B cell (primary cell): Measurements from ENCODE around the gene PPP1R26. TPM values are rescaled to one million over a fixed set of nuclear protein-coding genes. Genes with fewer than 3 reads are reported as not detected.

ENCODE experiments used
- ATAC-seq: fragments of 200-7000 bp; cut with Tn5 transposase; one replicate; pipeline ENCODE4 v1.10.0; 2021; ENCODE audit warnings: low read depth, mild to moderate bottlenecking, moderate number of reproducible peaks, moderate library complexity
- CTCF ChIA-PET: fragments of 350-600 bp; sonication (Branson Sonifier 250); formaldehyde crosslinking; loops from one replicate; lab custom pipeline; 2021; ENCODE audit warnings: antibody characterized with exemption, inconsistent platforms; lab: Charles Lee
- POLR2A ChIA-PET: fragments of 350-600 bp; sonication (Branson Sonifier 250); formaldehyde crosslinking; loops from one replicate; lab custom pipeline; 2021; ENCODE audit warnings: antibody characterized with exemption; lab: Charles Lee
- DNase-seq: peaks from one replicate; pipeline ENCODE4 v3.0.0; 2013
- H2AFZ ChIP-seq: 2 replicates; pipeline ENCODE4 v1.6.1; 2012; ENCODE audit warnings: mild to moderate bottlenecking, low read depth, low read length; ENCODE audit not compliant: insufficient read depth, poor library complexity, severe bottlenecking
- H3K27ac ChIP-seq, 2 donors: 1 replicate in 1 of 2; 2 replicates in 1 of 2; pipeline ENCODE4 v1.5.1; 2012 to 2013; ENCODE audit warnings: low read length in 2 of 2, mild to moderate bottlenecking in 2 of 2, moderate library complexity in 1 of 2
- H3K27me3 ChIP-seq, 4 experiments: fragments of 200-600 bp in 1 of 4; sonication (generic) in 1 of 4; replicated peaks in 1 of 4; 1 replicate in 2 of 4; 2 replicates in 2 of 4; pipeline versions ENCODE4 v1.6.1 to v1.7.0; 2013 to 2016; ENCODE audit warnings: low read length in 3 of 4, mild to moderate bottlenecking in 2 of 4, mixed read lengths in 1 of 4, moderate library complexity in 1 of 4; ENCODE audit not compliant: insufficient read depth in 4 of 4, control insufficient read depth in 3 of 4; ENCODE audit errors: control extremely low read depth in 1 of 4
- H3K36me3 ChIP-seq, 2 experiments: replicated peaks in 1 of 2; 1 replicate in 1 of 2; 2 replicates in 1 of 2; pipeline versions ENCODE4 v1.6.1 to v1.7.1; 2013; ENCODE audit warnings: low read length in 1 of 2; ENCODE audit not compliant: insufficient read depth in 2 of 2, control insufficient read depth in 1 of 2; ENCODE audit errors: control extremely low read depth in 1 of 2, extremely low read depth in 1 of 2
- H3K4me1 ChIP-seq, 2 donors: fragments of 200-600 bp in 1 of 2; sonication (generic) in 1 of 2; 1 replicate in 1 of 2; 2 replicates in 1 of 2; pipeline versions ENCODE4 v1.5.1 to v1.6.1; 2013 to 2017; ENCODE audit warnings: low read length in 2 of 2; ENCODE audit not compliant: control insufficient read depth in 2 of 2, insufficient read depth in 2 of 2
- H3K4me2 ChIP-seq: replicated peaks from 2 replicates; pipeline ENCODE3; 2012; ENCODE audit warnings: mild to moderate bottlenecking, low read depth, low read length; ENCODE audit not compliant: poor library complexity, severe bottlenecking
- H3K4me3 ChIP-seq, 5 experiments: fragments of 200-600 bp in 1 of 5; sonication (generic) in 1 of 5; 1 replicate in 3 of 5; 2 replicates in 2 of 5; pipeline versions ENCODE4 v1.5.1 to v1.7.0; 2011 to 2016; ENCODE audit warnings: low read length in 4 of 5, mild to moderate bottlenecking in 4 of 5, low read depth in 2 of 5, control low read depth in 1 of 5, moderate library complexity in 1 of 5; ENCODE audit not compliant: insufficient read depth in 1 of 5; ENCODE audit errors: control extremely low read depth in 1 of 5, extremely low read depth in 1 of 5
- H3K79me2 ChIP-seq: fragments of 200-600 bp; sonication (generic); one replicate; pipeline ENCODE4 v1.6.0; 2016; ENCODE audit warnings: low read length; ENCODE audit not compliant: control insufficient read depth, insufficient read depth
- H3K9ac ChIP-seq: fragments of 200-600 bp; sonication (generic); 2 replicates; pipeline ENCODE4 v1.6.1; 2017; ENCODE audit warnings: mild to moderate bottlenecking, low read length, moderate library complexity
- H3K9me3 ChIP-seq, 3 donors: one replicate each; pipeline versions ENCODE4 v1.6.1 to v1.7.1; 2013; ENCODE audit warnings: low read length in 2 of 3; ENCODE audit not compliant: control insufficient read depth in 2 of 3, insufficient read depth in 1 of 3; ENCODE audit errors: control extremely low read depth in 1 of 3
- H4K20me1 ChIP-seq: 2 replicates; pipeline ENCODE4 v1.6.0; 2012; ENCODE audit warnings: mild to moderate bottlenecking, low read length; ENCODE audit not compliant: insufficient read depth, control insufficient read depth, poor library complexity, severe bottlenecking
- H3K27ac Mint-ChIP-seq: one replicate; pipeline ENCODE4 v1.8.0; 2021; ENCODE audit warnings: mixed read lengths
- H3K27me3 Mint-ChIP-seq: one replicate; pipeline ENCODE4 v1.8.0; 2021; ENCODE audit warnings: mixed read lengths
- H3K4me1 Mint-ChIP-seq: one replicate; pipeline ENCODE4 v1.8.0; 2021; ENCODE audit warnings: mixed read lengths
- H3K4me3 Mint-ChIP-seq: one replicate; pipeline ENCODE4 v1.8.0; 2021; ENCODE audit warnings: mixed read lengths
- H3K9me3 Mint-ChIP-seq: one replicate; pipeline ENCODE4 v1.8.0; 2022; ENCODE audit warnings: mixed read lengths; ENCODE audit not compliant: insufficient read depth
- EZH2 ChIP-seq: IDR thresholded peaks from 2 replicates; pipeline ENCODE4 v1.6.1; 2012; ENCODE audit warnings: borderline replicate concordance, low read depth, mild to moderate bottlenecking, moderate library complexity, low read length; ENCODE audit not compliant: insufficient read depth, poor library complexity, severe bottlenecking
- WGBS: methylation state at CpG from one replicate; pipeline ENCODE4 v1.1.5; 2013; ENCODE audit warnings: missing lambda C conversion rate; ENCODE audit not compliant: insufficient coverage; 5-methylcytosine and 5-hydroxymethylcytosine counted together
- intact Hi-C: fragments of 100-400 bp; cut with micrococcal nuclease; formaldehyde crosslinking; loops from one replicate; pipeline ENCODE4 v1.10.0; 2022
- polyA plus RNA-seq: library from polyadenylated mRNA; depleted of rRNA; stranded (reverse); fragments of >200 nt; gene quantifications from 2 replicates; pipeline ENCODE4 v1.2.3, GENCODE V29; 2012
- total RNA-seq, 2 donors: library from RNA; stranded (reverse); fragments of 120-200 nt in 1 of 2; gene quantifications; 1 replicate in 1 of 2; 2 replicates in 1 of 2; pipeline versions ENCODE4 v1.2.3 to v1.2.4, GENCODE V29; 2013 to 2022
- TF ChIP-seq, protein P1 (sequence below): fragments of 200-600 bp; IDR thresholded peaks from one replicate; pipeline ENCODE4 v1.8.0; 2022; ENCODE audit warnings: antibody characterized with exemption, mild to moderate bottlenecking

Gene PPP1R26
- total and polyA plus RNA-seq, 2 donors (not counting 1 experiment from before 2014, with no cell fraction given): 1.9 to 7.8 TPM

DNA sequence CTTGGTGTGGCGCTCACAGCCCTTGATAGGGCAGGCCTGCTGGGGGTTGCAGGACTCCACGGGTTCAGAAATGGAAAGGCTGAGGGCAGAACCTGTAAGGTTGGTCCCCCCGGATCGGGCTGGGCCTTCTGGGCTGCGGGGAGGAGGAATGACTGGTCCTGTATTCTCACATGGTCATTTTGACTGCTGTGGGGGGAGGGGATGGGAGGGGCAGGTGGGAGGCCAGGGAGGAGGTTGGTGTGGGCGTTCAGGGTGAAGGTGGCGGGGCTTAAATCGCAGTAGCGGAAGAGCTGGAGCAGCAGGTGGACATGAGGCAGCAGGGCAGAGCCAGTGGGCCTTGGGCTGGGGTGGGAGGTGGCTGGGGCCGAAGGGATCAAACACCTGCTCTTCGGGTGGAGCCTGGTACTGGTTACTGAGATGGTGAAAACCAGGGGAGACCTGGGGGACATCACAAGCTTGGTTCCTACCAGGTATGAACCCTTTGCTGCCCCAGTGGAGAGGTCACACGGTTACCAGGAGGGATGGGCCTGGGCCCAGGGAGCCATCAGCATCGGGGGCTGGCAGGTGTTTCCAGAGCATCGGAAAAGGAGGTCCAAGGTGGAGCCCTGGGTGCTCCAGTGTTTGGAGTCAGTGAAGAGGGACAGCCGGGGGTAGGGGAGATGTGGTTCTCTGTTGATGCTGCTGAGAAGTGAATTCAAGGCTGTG lies 22.7 kb downstream of the PPP1R26 start:
- H3K27ac Mint-ChIP-seq: peak overlapping the region; percentile 63
- Histone ChIP-seq H3K27ac (no peak overlapping the region), H3K27me3 (peaks cover 0 to 10% (median 0%) of the 10 kb centered on the region in 4 experiments), H3K4me1 (peaks cover 14 to 29% of the 10 kb centered on the region in 2 donors), H3K79me2 (peaks cover 29% of the 10 kb centered on the region), H3K9ac (no peak overlapping the region), H3K36me3 (peaks cover 0 to 24% of the 10 kb centered on the region in 2 experiments), H2AFZ (no peak overlapping the region), H3K9me3 (peaks cover 0 to 4% (median 0%) of the 10 kb centered on the region in 3 donors), H3K4me3 (no peak overlapping the region), H4K20me1 (peaks cover 43% of the 10 kb centered on the region), H3K4me2 (peak overlapping the region; percentile 98)
- H3K4me1 Mint-ChIP-seq: peaks cover 26% of the 10 kb centered on the region
- TF ChIP-seq, protein P1, sequence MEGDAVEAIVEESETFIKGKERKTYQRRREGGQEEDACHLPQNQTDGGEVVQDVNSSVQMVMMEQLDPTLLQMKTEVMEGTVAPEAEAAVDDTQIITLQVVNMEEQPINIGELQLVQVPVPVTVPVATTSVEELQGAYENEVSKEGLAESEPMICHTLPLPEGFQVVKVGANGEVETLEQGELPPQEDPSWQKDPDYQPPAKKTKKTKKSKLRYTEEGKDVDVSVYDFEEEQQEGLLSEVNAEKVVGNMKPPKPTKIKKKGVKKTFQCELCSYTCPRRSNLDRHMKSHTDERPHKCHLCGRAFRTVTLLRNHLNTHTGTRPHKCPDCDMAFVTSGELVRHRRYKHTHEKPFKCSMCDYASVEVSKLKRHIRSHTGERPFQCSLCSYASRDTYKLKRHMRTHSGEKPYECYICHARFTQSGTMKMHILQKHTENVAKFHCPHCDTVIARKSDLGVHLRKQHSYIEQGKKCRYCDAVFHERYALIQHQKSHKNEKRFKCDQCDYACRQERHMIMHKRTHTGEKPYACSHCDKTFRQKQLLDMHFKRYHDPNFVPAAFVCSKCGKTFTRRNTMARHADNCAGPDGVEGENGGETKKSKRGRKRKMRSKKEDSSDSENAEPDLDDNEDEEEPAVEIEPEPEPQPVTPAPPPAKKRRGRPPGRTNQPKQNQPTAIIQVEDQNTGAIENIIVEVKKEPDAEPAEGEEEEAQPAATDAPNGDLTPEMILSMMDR: no peak
- no peak for TF ChIP-seq EZH2
- DNase-seq: no peak
- CTCF ChIA-PET: no interaction called here
- H3K9me3 Mint-ChIP-seq: no peaks in the 10 kb centered on the region
- POLR2A ChIA-PET: no interaction called here
- 97% methylated on average over 15 of the region's 15 CpGs for WGBS
- intact Hi-C loops: no loop called here
- peak overlapping the region; percentile 92 for H3K4me3 Mint-ChIP-seq
- H3K27me3 Mint-ChIP-seq: no peaks in the 10 kb centered on the region
- no peak for ATAC-seq

DNA sequence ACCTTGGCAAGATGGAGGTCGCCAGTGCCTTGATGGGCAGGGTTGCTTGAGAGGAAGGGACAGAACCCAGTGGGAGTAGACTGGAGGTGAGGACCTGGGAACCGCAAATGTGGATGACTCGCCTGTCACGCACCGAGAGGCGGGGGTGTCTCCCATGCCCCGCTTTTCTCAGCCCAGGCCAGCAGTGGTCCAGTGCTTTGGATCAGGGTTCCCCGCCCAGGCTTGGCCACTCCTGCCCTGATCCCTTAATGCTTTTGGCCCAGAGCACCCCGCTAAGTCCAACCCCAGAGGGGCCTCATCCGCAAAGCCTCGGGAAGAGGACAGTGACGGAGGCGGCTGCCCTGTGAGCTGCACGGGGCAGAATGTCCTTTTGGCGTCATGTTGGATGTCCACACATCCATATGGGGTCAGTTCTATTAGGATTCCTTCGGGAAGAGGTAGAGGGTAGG lies 23.3 kb downstream of the PPP1R26 start:
- ATAC-seq (no peak), DNase-seq (no peak)
- Histone ChIP-seq H2AFZ (no peak overlapping the region), H3K4me3 (no peak overlapping the region), H3K4me1 (peaks cover 14 to 29% of the 10 kb centered on the region in 2 donors), H4K20me1 (peaks cover 43% of the 10 kb centered on the region), H3K9me3 (peaks cover 0 to 4% (median 0%) of the 10 kb centered on the region in 3 donors), H3K27me3 (peaks cover 0 to 6% (median 0%) of the 10 kb centered on the region in 4 experiments), H3K36me3 (peaks cover 0 to 24% of the 10 kb centered on the region in 2 experiments), H3K4me2 (no peak overlapping the region), H3K27ac (no peak overlapping the region), H3K9ac (no peak overlapping the region), H3K79me2 (peaks cover 29% of the 10 kb centered on the region)
- H3K4me1 Mint-ChIP-seq: peaks cover 26% of the 10 kb centered on the region
- H3K27ac Mint-ChIP-seq: no peak overlapping the region
- intact Hi-C loops: no loop called here
- POLR2A ChIA-PET: no interaction called here
- TF ChIP-seq EZH2: no peak
- TF ChIP-seq, protein P1: no peak
- H3K27me3 Mint-ChIP-seq: no peaks in the 10 kb centered on the region
- 97% methylated on average over 16 of the region's 16 CpGs for WGBS
- no peaks in the 10 kb centered on the region for H3K9me3 Mint-ChIP-seq
- peak overlapping the region; percentile 55 for H3K4me3 Mint-ChIP-seq
- CTCF ChIA-PET: no interaction called here
